ENCODE measurements around the gene SERPINA4.

Gene SERPINA4

GRCh38 chr14:94542811-94543440, 18.3 kb upstream of the SERPINA4 start:
- no peak for DNase-seq (ENCODE audit: low read depth in 2 of 2)

- DNase-seq (ENCODE audit: low read depth in 2 of 2) = no peak
Measured at GRCh38 chr14:94543449-94544124, 17.7 kb upstream of the SERPINA4 start.

GRCh38 chr14:94544726-94545125, 16.5 kb upstream of the SERPINA4 start:
- DNase-seq (ENCODE audit: low read depth in 2 of 2) = no peak

- DNase-seq (ENCODE audit: low read depth in 2 of 2) = no peak
Measured at GRCh38 chr14:94545131-94545841, 16.0 kb upstream of the SERPINA4 start.

GRCh38 chr14:94547151-94547680, 14.0 kb upstream of the SERPINA4 start:
- no peak for DNase-seq (ENCODE audit: low read depth in 2 of 2)

GRCh38 chr14:94547726-94548125, 13.5 kb upstream of the SERPINA4 start:
- no peak for DNase-seq (ENCODE audit: low read depth in 2 of 2)

- no peak for DNase-seq (ENCODE audit: low read depth in 2 of 2)
Measured at GRCh38 chr14:94548131-94548998, 12.9 kb upstream of the SERPINA4 start.

GRCh38 chr14:94548999-94549985, 11.9 kb upstream of the SERPINA4 start:
- DNase-seq (ENCODE audit: low read depth in 2 of 2) = peak; percentile 24 to 70

GRCh38 chr14:94550041-94550440, 11.2 kb upstream of the SERPINA4 start:
- no peak for DNase-seq (ENCODE audit: low read depth in 2 of 2)

GRCh38 chr14:94555991-94556390, 5.3 kb upstream of the SERPINA4 start:
- no peak for DNase-seq (ENCODE audit: low read depth in 2 of 2)

- no peak for DNase-seq (ENCODE audit: low read depth in 2 of 2)
Measured at GRCh38 chr14:94557327-94557726, 3.9 kb upstream of the SERPINA4 start.

GRCh38 chr14:94558842-94559241, 2.4 kb upstream of the SERPINA4 start:
- no peak for DNase-seq (ENCODE audit: low read depth in 2 of 2)

- DNase-seq (ENCODE audit: low read depth in 2 of 2) = no peak
Measured at GRCh38 chr14:94559638-94560290, 1.5 kb upstream of the SERPINA4 start.

GRCh38 chr14:94560291-94560665, 964 bp upstream of the SERPINA4 start:
- no peak for DNase-seq (ENCODE audit: low read depth in 2 of 2)

GRCh38 chr14:94561656-94562010, 391 bp downstream of the SERPINA4 start:
- DNase-seq (ENCODE audit: low read depth in 2 of 2) = no peak

- no peak for DNase-seq (ENCODE audit: low read depth in 2 of 2)
Measured at GRCh38 chr14:94562022-94562421, 780 bp downstream of the SERPINA4 start.

- no peak for DNase-seq (ENCODE audit: low read depth in 2 of 2)
Measured at GRCh38 chr14:94562941-94563883, 2.0 kb downstream of the SERPINA4 start.

GRCh38 chr14:94564381-94564780, 3.1 kb downstream of the SERPINA4 start:
- DNase-seq (ENCODE audit: low read depth in 2 of 2) = no peak

- no peak for DNase-seq (ENCODE audit: low read depth in 2 of 2)
Measured at GRCh38 chr14:94568186-94568585, 6.9 kb downstream of the SERPINA4 start.
